HEK293T (cell line): ENCODE results near the gene DPPA4.

Experiments used
- CTCF ChIA-PET: fragments of 350-600 bp; formaldehyde crosslinking; extraction: SDS; loops from one replicate; lab custom pipeline; 2021; ENCODE audit warnings: antibody characterized with exemption, inconsistent platforms; lab: Yijun Ruan, JAX
- POLR2A ChIA-PET: fragments of 350-600 bp; formaldehyde crosslinking; extraction: SDS; loops from one replicate; lab custom pipeline; 2020; ENCODE audit warnings: antibody characterized with exemption, inconsistent platforms; lab: Yijun Ruan, JAX
- DNase-seq: peaks from one replicate; pipeline ENCODE4 v3.0.0; 2012; ENCODE audit warnings: mixed read lengths; ENCODE audit errors: extremely low spot score
- ARNT ChIP-seq: fragments of 450-650 bp; IDR thresholded peaks from 2 replicates; pipeline ENCODE4 v1.6.1; 2017; ENCODE audit warnings: mild to moderate bottlenecking
- BHLHE40 ChIP-seq: fragments of 450-650 bp; IDR thresholded peaks from 2 replicates; pipeline ENCODE4 v1.6.1; 2016; ENCODE audit warnings: mild to moderate bottlenecking, moderate library complexity, borderline replicate concordance
- CTBP1 ChIP-seq: fragments of 450-650 bp; IDR thresholded peaks from 2 replicates; pipeline ENCODE4 v1.6.1; 2016; ENCODE audit warnings: borderline replicate concordance
- ELF4 ChIP-seq: fragments of 450-650 bp; IDR thresholded peaks from 2 replicates; pipeline ENCODE4 v1.6.1; 2017; ENCODE audit warnings: antibody characterized with exemption
- FOXA1 ChIP-seq: fragments of 450-650 bp; IDR thresholded peaks from 2 replicates; pipeline ENCODE4 v1.6.1; 2016; ENCODE audit warnings: mild to moderate bottlenecking
- FOXK2 ChIP-seq: fragments of 450-650 bp; IDR thresholded peaks from 2 replicates; pipeline ENCODE4 v1.6.1; 2016; ENCODE audit warnings: mild to moderate bottlenecking
- FOXM1 ChIP-seq: fragments of 450-650 bp; IDR thresholded peaks from 2 replicates; pipeline ENCODE4 v1.6.1; 2017; ENCODE audit warnings: mild to moderate bottlenecking, borderline replicate concordance
- HDGF ChIP-seq: fragments of 450-650 bp; IDR thresholded peaks from 2 replicates; pipeline ENCODE4 v1.6.1; 2017; ENCODE audit warnings: antibody characterized with exemption, borderline replicate concordance
- L3MBTL2 ChIP-seq: fragments of 450-650 bp; conservative IDR thresholded peaks from 2 replicates; pipeline ENCODE4 v1.6.1; 2016; ENCODE audit warnings: mild to moderate bottlenecking
- LEF1 ChIP-seq: fragments of 450-650 bp; IDR thresholded peaks from 2 replicates; pipeline ENCODE4 v1.6.1; 2017; ENCODE audit warnings: mild to moderate bottlenecking, borderline replicate concordance
- NFRKB ChIP-seq: fragments of 450-650 bp; IDR thresholded peaks from 2 replicates; pipeline ENCODE4 v1.6.1; 2016; ENCODE audit warnings: mild to moderate bottlenecking, moderate library complexity
- PKNOX1 ChIP-seq: fragments of 450-650 bp; IDR thresholded peaks from 2 replicates; pipeline ENCODE4 v1.6.1; 2016
- SP1 ChIP-seq: fragments of 450-650 bp; IDR thresholded peaks from 2 replicates; pipeline ENCODE4 v1.6.1; 2017
- SUZ12 ChIP-seq: fragments of 450-650 bp; IDR thresholded peaks from 2 replicates; pipeline ENCODE4 v1.6.1; 2016; ENCODE audit warnings: mild to moderate bottlenecking
- TARDBP ChIP-seq: fragments of 450-650 bp; IDR thresholded peaks from 2 replicates; pipeline ENCODE4 v1.6.1; 2016
- ZNF384 ChIP-seq: fragments of 450-650 bp; IDR thresholded peaks from 2 replicates; pipeline ENCODE4 v1.6.1; 2016

Gene DPPA4

GRCh38 chr3:109355625-109356441, 18.5 kb upstream of the DPPA4 start:
- DNase-seq = no peak
- POLR2A ChIA-PET = no interaction called here
- CTCF ChIA-PET = no interaction called here
- TF ChIP-seq FOXM1 = no peak
- no peak for TF ChIP-seq SP1
- TF ChIP-seq BHLHE40 = no peak
- TF ChIP-seq SUZ12 = no peak
- TF ChIP-seq FOXK2 = no peak
- TF ChIP-seq TARDBP = no peak
- no peak for TF ChIP-seq ELF4
- TF ChIP-seq LEF1 = no peak
- TF ChIP-seq NFRKB = no peak
- no peak for TF ChIP-seq HDGF
- no peak for TF ChIP-seq PKNOX1
- no peak for TF ChIP-seq ZNF384
- no peak for TF ChIP-seq CTBP1
- TF ChIP-seq L3MBTL2 = no peak
- no peak for TF ChIP-seq ARNT
- no peak for TF ChIP-seq FOXA1

DNA sequence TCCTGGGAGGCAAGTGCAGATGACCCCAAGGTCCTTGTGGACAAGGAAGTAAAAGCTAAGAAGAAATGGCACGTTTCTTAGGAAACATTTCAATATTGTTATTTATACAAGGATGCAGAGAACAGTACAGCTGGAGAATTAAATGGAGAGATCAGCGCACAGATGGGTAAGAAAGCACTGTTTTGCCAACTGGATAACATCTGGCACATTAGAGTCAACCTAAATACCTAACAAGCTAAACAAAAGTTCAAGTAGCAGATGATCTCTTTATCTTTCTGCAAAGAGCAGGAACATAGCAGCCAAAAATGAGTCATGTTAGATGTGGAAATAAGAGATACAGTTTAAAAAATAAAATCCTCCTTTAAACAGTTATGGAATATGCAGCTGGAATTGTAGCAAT, 15.7 kb upstream of the DPPA4 start:
- ChIA-PET POLR2A (no interaction called here), CTCF (no interaction called here)
- no peak for DNase-seq
- TF ChIP-seq NFRKB (no peak), ZNF384 (no peak)

DNA sequence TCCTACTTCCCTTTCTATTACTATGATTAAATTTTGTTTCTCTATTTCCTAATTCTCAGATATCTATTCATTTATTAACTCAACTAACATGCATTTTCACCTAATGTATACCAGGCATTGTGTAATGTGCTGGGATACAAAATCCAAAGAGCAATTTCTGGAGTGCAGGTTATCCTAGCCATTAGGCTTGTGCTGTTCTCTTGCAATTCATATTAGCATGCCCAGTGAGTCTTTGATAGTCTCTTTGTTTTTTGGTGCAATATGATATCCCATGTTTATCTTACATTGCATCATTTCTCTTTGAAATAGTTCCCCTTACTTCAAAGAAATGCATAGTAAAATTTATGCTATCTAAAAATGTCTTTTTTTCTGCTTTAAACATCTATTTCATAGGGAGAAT, 13.9 kb upstream of the DPPA4 start:
- CTCF ChIA-PET = no interaction called here
- TF ChIP-seq LEF1 (no peak), L3MBTL2 (no peak), SP1 (no peak), ARNT (no peak), ZNF384 (no peak), HDGF (no peak), FOXM1 (no peak), NFRKB (no peak), SUZ12 (no peak), FOXK2 (no peak), BHLHE40 (no peak), FOXA1 (no peak), CTBP1 (no peak), PKNOX1 (no peak), TARDBP (no peak), ELF4 (no peak)
- DNase-seq = no peak
- POLR2A ChIA-PET = no interaction called here

- POLR2A ChIA-PET = no interaction called here
- TF ChIP-seq ARNT = no peak
- no peak for TF ChIP-seq L3MBTL2
- TF ChIP-seq SUZ12 = no peak
- TF ChIP-seq ELF4 = no peak
- no peak for TF ChIP-seq SP1
- TF ChIP-seq FOXM1 = no peak
- TF ChIP-seq FOXK2 = no peak
- no peak for TF ChIP-seq PKNOX1
- no peak for TF ChIP-seq ZNF384
- TF ChIP-seq NFRKB = no peak
- TF ChIP-seq LEF1 = no peak
- no peak for TF ChIP-seq CTBP1
- no peak for TF ChIP-seq FOXA1
- no peak for DNase-seq
- CTCF ChIA-PET = no interaction called here
Observed at GRCh38 chr3:109346770-109347295, 9.5 kb upstream of the DPPA4 start.

- TF ChIP-seq LEF1 (no peak), FOXM1 (no peak), CTBP1 (no peak), ELF4 (no peak), NFRKB (no peak), HDGF (no peak), SP1 (no peak), TARDBP (no peak), BHLHE40 (no peak), ARNT (no peak), SUZ12 (no peak), FOXA1 (no peak), FOXK2 (no peak), ZNF384 (no peak), PKNOX1 (no peak), L3MBTL2 (no peak)
- DNase-seq = no peak
- ChIA-PET POLR2A (no interaction called here), CTCF (no interaction called here)
Observed at GRCh38 chr3:109346099-109346498, 8.8 kb upstream of the DPPA4 start.
